HCT116 (cell line): Measurements from ENCODE around the gene KRT15. TPM values are rescaled to one million over a fixed set of nuclear protein-coding genes. Genes with fewer than 3 reads are reported as not detected.

ENCODE experiments used
- ATAC-seq: fragments of 200-7000 bp; cut with Tn5 transposase; 2 replicates; pipeline ENCODE4 v1.9.1; 2020; ENCODE audit warnings: mild to moderate bottlenecking, moderate library complexity
- BruUV-seq: library from RNA; stranded (reverse); fragments of 400-500 nt; replicated peaks from 2 replicates; lab custom pipeline; 2021; lab: Mats Ljungman, UMichigan
- CTCF ChIA-PET: fragments of 300-600 bp; sonication (Branson Sonifier 250); formaldehyde crosslinking; loops from one replicate; lab custom pipeline; 2021; ENCODE audit warnings: antibody characterized with exemption; lab: Charles Lee
- POLR2A ChIA-PET: fragments of 300-600, 350-600 bp; sonication (Branson Sonifier 250); formaldehyde crosslinking; loops from one replicate; lab custom pipeline; 2021; ENCODE audit warnings: antibody characterized with exemption; lab: Charles Lee
- RAD21 ChIA-PET, 2 experiments: fragments of 300-600 bp; sonication (Branson Sonifier 250); formaldehyde crosslinking; loops; one replicate each; lab custom pipeline; 2023; ENCODE audit warnings: low total read pairs in 2 of 2; ENCODE audit not compliant: uncharacterized antibody in 2 of 2, unreplicated experiment in 2 of 2, low non-redundant PET in 1 of 2; lab: Charles Lee
- DNase-seq: peaks from one replicate; pipeline ENCODE4 v3.0.0-alpha.2; 2010; ENCODE audit warnings: low read depth, low spot score
- H2AFZ ChIP-seq: fragments of 200-600 bp; shearing (Covaris generic), sonication (generic); 2 replicates; pipeline ENCODE4 v1.6.1; 2017; ENCODE audit warnings: low read depth, mixed run types, mixed read lengths, antibody characterized with exemption, low read length; ENCODE audit not compliant: poor library complexity, severe bottlenecking
- H3K27ac ChIP-seq: 2 replicates; pipeline ENCODE4 v1.5.1; 2012; ENCODE audit warnings: low read depth, low read length
- H3K27me3 ChIP-seq: fragments of 200-600 bp; sonication (generic); 2 replicates; pipeline ENCODE4 v1.6.1; 2016; ENCODE audit warnings: mixed run types, low read length, mixed read lengths; ENCODE audit not compliant: insufficient read depth
- H3K36me3 ChIP-seq, 2 experiments: fragments of 200-500 bp in 1 of 2; fragments of 200-600 bp in 1 of 2; sonication (Bioruptor generic) in 1 of 2; sonication (generic) in 1 of 2; 2 replicates each; pipeline versions ENCODE4 v1.5.1 to v1.6.1; 2014 to 2016; ENCODE audit warnings: low read length in 2 of 2, inconsistent platforms in 1 of 2, mixed read lengths in 1 of 2, mixed run types in 1 of 2; ENCODE audit not compliant: insufficient read depth in 2 of 2, control insufficient read depth in 1 of 2
- H3K4me1 ChIP-seq, 2 experiments: fragments of 200-600 bp in 1 of 2; sonication (generic) in 1 of 2; 2 replicates each; pipeline versions ENCODE4 v1.5.1 to v1.6.1; 2012 to 2017; ENCODE audit warnings: low read length in 2 of 2, inconsistent platforms in 1 of 2, mild to moderate bottlenecking in 1 of 2, mixed read lengths in 1 of 2, mixed run types in 1 of 2, moderate library complexity in 1 of 2; ENCODE audit not compliant: insufficient read depth in 2 of 2, control insufficient read depth in 1 of 2
- H3K4me2 ChIP-seq: fragments of 200-600 bp; sonication (generic); 2 replicates; pipeline ENCODE4 v1.6.1; 2017; ENCODE audit warnings: mixed run types, low read length, mixed read lengths
- H3K4me3 ChIP-seq, 2 experiments: fragments of 200-600 bp in 1 of 2; sonication (generic) in 1 of 2; replicated peaks in 1 of 2; 2 replicates each; pipeline ENCODE4 v1.5.1; 2011 to 2016; ENCODE audit warnings: low read length in 2 of 2, control low read depth in 1 of 2, low read depth in 1 of 2, mild to moderate bottlenecking in 1 of 2, mixed read lengths in 1 of 2, mixed run types in 1 of 2
- H3K79me2 ChIP-seq: fragments of 200-600 bp; sonication (generic); 2 replicates; pipeline ENCODE4 v1.6.1; 2017; ENCODE audit warnings: mild to moderate bottlenecking, mixed run types, low read length, moderate library complexity, mixed read lengths; ENCODE audit not compliant: insufficient read depth
- H3K9ac ChIP-seq: fragments of 200-600 bp; sonication (generic); 2 replicates; pipeline ENCODE4 v1.6.1; 2016; ENCODE audit warnings: low read length, mixed read lengths
- H3K9me2 ChIP-seq: fragments of 200-600 bp; sonication (generic), shearing (Covaris generic); 2 replicates; pipeline ENCODE4 v1.6.1; 2017; ENCODE audit warnings: mixed run types, mild to moderate bottlenecking, moderate library complexity; ENCODE audit not compliant: insufficient read depth
- H3K9me3 ChIP-seq, 2 experiments: fragments of 200-500 bp in 1 of 2; fragments of 200-600 bp in 1 of 2; sonication (Bioruptor generic) in 1 of 2; sonication (generic) in 1 of 2; 2 replicates each; pipeline ENCODE4 v1.6.1; 2014 to 2017; ENCODE audit warnings: low read length in 2 of 2, mixed read lengths in 2 of 2, inconsistent platforms in 1 of 2, low read depth in 1 of 2, mild to moderate bottlenecking in 1 of 2, mixed run types in 1 of 2, moderate library complexity in 1 of 2; ENCODE audit not compliant: control insufficient read depth in 1 of 2, insufficient read depth in 1 of 2
- H4K20me1 ChIP-seq: fragments of 200-600 bp; sonication (generic), shearing (Covaris generic); 2 replicates; pipeline ENCODE4 v1.6.1; 2017; ENCODE audit warnings: mixed run types, mild to moderate bottlenecking, moderate library complexity; ENCODE audit not compliant: insufficient read depth
- ATF3 ChIP-seq: IDR thresholded peaks from 2 replicates; pipeline ENCODE4 v1.6.1; 2012
- CBX3 ChIP-seq: IDR thresholded peaks from 2 replicates; pipeline ENCODE4 v1.6.1; 2012; ENCODE audit warnings: low read depth
- CEBPB ChIP-seq: IDR thresholded peaks from 2 replicates; pipeline ENCODE4 v1.6.1; 2012; ENCODE audit warnings: low read depth
- EGR1 ChIP-seq: IDR thresholded peaks from 2 replicates; pipeline ENCODE4 v1.6.1; 2012; ENCODE audit warnings: low read depth
- EZH2 ChIP-seq: fragments of 200-600 bp; sonication (generic); IDR thresholded peaks from 2 replicates; pipeline ENCODE4 v1.6.1; 2017; ENCODE audit warnings: antibody characterized with exemption, mixed run types
- EZH2phosphoT487 ChIP-seq: fragments of 200-600 bp; IDR thresholded peaks from 2 replicates; pipeline ENCODE4 v1.6.1; 2018; ENCODE audit warnings: antibody characterized with exemption, borderline replicate concordance
- FOSL1 ChIP-seq: IDR thresholded peaks from 2 replicates; pipeline ENCODE4 v1.6.1; 2012; ENCODE audit warnings: low read depth
- JUND ChIP-seq: IDR thresholded peaks from 2 replicates; pipeline ENCODE4 v1.6.1; 2012
- POLR2A ChIP-seq: IDR thresholded peaks from 2 replicates; pipeline ENCODE4 v1.7.0; 2011; ENCODE audit warnings: borderline replicate concordance; ENCODE audit not compliant: insufficient read depth, insufficient read length; ENCODE audit errors: extremely low read depth
- POLR2AphosphoS5 ChIP-seq: IDR thresholded peaks from 2 replicates; pipeline ENCODE4 v1.6.1; 2011; ENCODE audit warnings: mild to moderate bottlenecking, low read depth, low read length, moderate library complexity
- RAD21 ChIP-seq: IDR thresholded peaks from 2 replicates; pipeline ENCODE4 v1.6.1; 2012; ENCODE audit warnings: low read depth, mild to moderate bottlenecking
- SIN3A ChIP-seq: IDR thresholded peaks from 2 replicates; pipeline ENCODE4 v1.6.1; 2012; ENCODE audit warnings: low read depth
- SP1 ChIP-seq: IDR thresholded peaks from 2 replicates; pipeline ENCODE4 v1.6.1; 2012; ENCODE audit warnings: low read depth
- SRF ChIP-seq: IDR thresholded peaks from 2 replicates; pipeline ENCODE4 v1.6.1; 2012; ENCODE audit warnings: low read depth
- ZBTB33 ChIP-seq: IDR thresholded peaks from 2 replicates; pipeline ENCODE4 v1.6.1; 2011; ENCODE audit warnings: mild to moderate bottlenecking, low read length, moderate library complexity; ENCODE audit not compliant: insufficient replicate concordance; ENCODE audit errors: extremely low read depth
- ZFX ChIP-seq: fragments of 450-650 bp; IDR thresholded peaks from 2 replicates; pipeline ENCODE4 v1.6.1; 2017
- ZNF274 ChIP-seq: fragments of 200-500 bp; sonication (Bioruptor generic); IDR thresholded peaks from 2 replicates; pipeline ENCODE4 v1.6.1; 2014; ENCODE audit warnings: mild to moderate bottlenecking, low read depth, low read length, inconsistent platforms
- intact Hi-C: fragments of 100-400 bp; cut with micrococcal nuclease; formaldehyde crosslinking; loops from 2 replicates; pipeline ENCODE4 v1.10.0; 2022
- total RNA-seq: library from RNA; stranded (reverse); gene quantifications from one replicate; pipeline ENCODE4 v1.2.1, GENCODE V29; 2021; ENCODE audit not compliant: unreplicated experiment

KRT15 gene
- total RNA-seq, 1 experiment from 2014 or later, result 37.1 TPM

DNA sequence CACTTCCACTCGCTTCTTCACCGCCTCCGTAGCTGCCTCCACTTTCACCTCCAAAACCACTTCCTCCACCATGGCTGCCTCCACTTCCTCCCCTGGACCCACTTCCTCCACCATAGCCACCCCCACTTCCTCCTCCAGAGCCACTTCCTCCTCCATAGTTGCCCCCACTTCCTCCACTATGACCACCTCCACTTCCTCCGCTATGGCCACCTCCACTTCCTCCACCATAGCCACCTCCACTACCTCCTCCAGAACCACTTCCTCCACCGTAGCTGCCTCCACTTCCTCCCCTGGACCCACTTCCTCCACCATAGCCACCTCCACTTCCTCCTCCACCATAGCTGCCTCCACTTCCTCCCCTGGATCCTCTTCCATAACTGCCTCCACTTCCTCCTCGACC, 48.6 kb upstream of the KRT15 start:
- no peak overlapping the region for H2AFZ ChIP-seq
- BruUV-seq, result no TSS peak
- no peaks in the 10 kb centered on the region for H3K9me2 ChIP-seq
- no peak overlapping the region for H3K4me3 ChIP-seq
- intact Hi-C loops, result no loop called here
- TF ChIP-seq SRF, result no peak
- no peak for TF ChIP-seq CBX3
- TF ChIP-seq EGR1, result no peak
- no peak for TF ChIP-seq ZFX
- no peak for TF ChIP-seq ZNF274
- TF ChIP-seq POLR2A, result no peak
- no peak for TF ChIP-seq FOSL1
- TF ChIP-seq JUND, result no peak
- no peak for TF ChIP-seq SP1
- TF ChIP-seq EZH2, result no peak
- no peak for TF ChIP-seq EZH2phosphoT487
- no peak for TF ChIP-seq ZBTB33
- TF ChIP-seq POLR2AphosphoS5, result no peak
- no peak for TF ChIP-seq SIN3A
- no peak for TF ChIP-seq ATF3
- no peak for TF ChIP-seq CEBPB
- TF ChIP-seq RAD21, result no peak
- CTCF ChIA-PET, result interaction anchor here (2.5 kb wide), 1 partner anchor 18 kb away, joined by 12 read pairs; no protein-coding TSS in a partner anchor
- H3K27ac ChIP-seq, result no peak overlapping the region
- H3K4me1 ChIP-seq, result no peaks in the 10 kb centered on the region
- RAD21 ChIA-PET, result no interaction called here
- H3K4me2 ChIP-seq, result no peak overlapping the region
- no peaks in the 10 kb centered on the region for H3K9me3 ChIP-seq
- no peaks in the 10 kb centered on the region for H4K20me1 ChIP-seq
- DNase-seq (no peak), ATAC-seq (no peak)
- H3K27me3 ChIP-seq, result no peaks in the 10 kb centered on the region
- no peak overlapping the region for H3K9ac ChIP-seq
- H3K36me3 ChIP-seq, result no peaks in the 10 kb centered on the region
- no peaks in the 10 kb centered on the region for H3K79me2 ChIP-seq
- POLR2A ChIA-PET, result interaction anchor here (2.6 kb wide), 1 partner anchor 11 kb away, joined by 8 read pairs; no protein-coding TSS in a partner anchor
